Measurements from ENCODE around the gene CRYBA1. TPM values are rescaled to one million over a fixed set of nuclear protein-coding genes. Genes with fewer than 3 reads are reported as not detected.

CRYBA1 gene
- total RNA-seq, 4 donors from 2014 or later = not detected

- 80 to 83% methylated on average over 5 of the region's 5 CpGs for WGBS, 2 donors
- Histone ChIP-seq H3K4me1 (no peaks in the 10 kb centered on the region), H3K36me3 (no peaks in the 10 kb centered on the region), H3K4me3 (replicated peaks in 1 of 3) (no peak overlapping the region), H3K9me3 (no peaks in the 10 kb centered on the region), H3K27me3 (no peaks in the 10 kb centered on the region), H3K27ac (no peak overlapping the region)
- no peak for DNase-seq
- intact Hi-C loops (cut with DNase I) = no loop called here
- TF ChIP-seq POLR2A (IDR thresholded peaks at IDR 0.05) = no peak
- TF ChIP-seq, protein P1, sequence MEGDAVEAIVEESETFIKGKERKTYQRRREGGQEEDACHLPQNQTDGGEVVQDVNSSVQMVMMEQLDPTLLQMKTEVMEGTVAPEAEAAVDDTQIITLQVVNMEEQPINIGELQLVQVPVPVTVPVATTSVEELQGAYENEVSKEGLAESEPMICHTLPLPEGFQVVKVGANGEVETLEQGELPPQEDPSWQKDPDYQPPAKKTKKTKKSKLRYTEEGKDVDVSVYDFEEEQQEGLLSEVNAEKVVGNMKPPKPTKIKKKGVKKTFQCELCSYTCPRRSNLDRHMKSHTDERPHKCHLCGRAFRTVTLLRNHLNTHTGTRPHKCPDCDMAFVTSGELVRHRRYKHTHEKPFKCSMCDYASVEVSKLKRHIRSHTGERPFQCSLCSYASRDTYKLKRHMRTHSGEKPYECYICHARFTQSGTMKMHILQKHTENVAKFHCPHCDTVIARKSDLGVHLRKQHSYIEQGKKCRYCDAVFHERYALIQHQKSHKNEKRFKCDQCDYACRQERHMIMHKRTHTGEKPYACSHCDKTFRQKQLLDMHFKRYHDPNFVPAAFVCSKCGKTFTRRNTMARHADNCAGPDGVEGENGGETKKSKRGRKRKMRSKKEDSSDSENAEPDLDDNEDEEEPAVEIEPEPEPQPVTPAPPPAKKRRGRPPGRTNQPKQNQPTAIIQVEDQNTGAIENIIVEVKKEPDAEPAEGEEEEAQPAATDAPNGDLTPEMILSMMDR (IDR thresholded peaks at IDR 0.05) = no peak
Measured at GRCh38 chr17:29209073-29209472, 37.6 kb upstream of the CRYBA1 start.

- no peak for DNase-seq
- H3K4me3 ChIP-seq (replicated peaks in 1 of 3) = no peak overlapping the region
- H3K27ac ChIP-seq = no peak overlapping the region
- 84 to 90% methylated on average over 2 of the region's 2 CpGs for WGBS, 2 donors
- intact Hi-C loops (cut with DNase I) = no loop called here
- TF ChIP-seq, protein P1 (IDR thresholded peaks at IDR 0.05) = no peak
- no peak for TF ChIP-seq POLR2A (IDR thresholded peaks at IDR 0.05)
- H3K4me1 ChIP-seq = peaks cover 0 to 8% of the 10 kb centered on the region in 2 donors
- H3K9me3 ChIP-seq = no peaks in the 10 kb centered on the region
- H3K27me3 ChIP-seq = no peaks in the 10 kb centered on the region
- no peaks in the 10 kb centered on the region for H3K36me3 ChIP-seq
Measured at GRCh38 chr17:29210879-29211278, 35.8 kb upstream of the CRYBA1 start.

DNA sequence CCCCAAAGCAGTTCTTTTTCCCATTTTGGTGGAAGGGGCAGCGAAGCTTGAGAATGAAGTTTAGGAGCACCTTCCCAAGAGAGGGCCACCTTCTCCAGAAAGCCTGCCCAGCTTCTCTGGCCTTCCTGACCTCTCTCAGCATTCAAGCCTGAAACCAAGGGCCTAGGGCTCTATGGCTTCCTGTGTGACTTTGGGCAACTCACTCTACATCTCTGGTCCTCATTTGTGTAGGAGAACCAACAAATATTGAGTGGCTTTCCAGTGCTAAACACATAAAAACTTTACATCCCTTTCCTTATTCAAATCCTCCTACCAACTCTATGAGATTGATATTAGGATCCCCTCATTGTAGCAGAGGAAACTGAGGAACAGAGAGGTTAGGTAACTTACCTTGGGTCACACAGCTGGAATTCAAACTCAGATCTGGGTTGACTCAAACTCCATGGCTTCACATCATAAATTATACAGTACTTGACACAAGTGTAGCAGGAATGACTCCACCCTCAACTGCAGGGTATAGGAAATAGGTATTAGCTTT lies 34.5 kb upstream of the CRYBA1 start:
- no peaks in the 10 kb centered on the region for H3K27me3 ChIP-seq
- no peak for TF ChIP-seq POLR2A (IDR thresholded peaks at IDR 0.05)
- no peaks in the 10 kb centered on the region for H3K9me3 ChIP-seq
- no peak overlapping the region for H3K27ac ChIP-seq
- H3K4me1 ChIP-seq = peaks cover 0 to 12% of the 10 kb centered on the region in 2 donors
- intact Hi-C loops (cut with DNase I) = no loop called here
- H3K4me3 ChIP-seq (replicated peaks in 1 of 3) = no peak overlapping the region
- 90 to 100% methylated on average over 1 of the region's 1 CpG for WGBS, 2 donors
- H3K36me3 ChIP-seq = no peaks in the 10 kb centered on the region
- no peak for DNase-seq

GRCh38 chr17:29212681-29213121 lies 34.0 kb upstream of the CRYBA1 start:
- TF ChIP-seq, protein P1 (IDR thresholded peaks at IDR 0.05) = no peak
- no peak for TF ChIP-seq POLR2A (IDR thresholded peaks at IDR 0.05)
- Histone ChIP-seq H3K4me1 (peaks cover 0 to 12% of the 10 kb centered on the region in 2 donors), H3K27ac (no peak overlapping the region), H3K4me3 (replicated peaks in 1 of 3) (no peak overlapping the region), H3K9me3 (no peaks in the 10 kb centered on the region), H3K27me3 (no peaks in the 10 kb centered on the region), H3K36me3 (no peaks in the 10 kb centered on the region)
- intact Hi-C loops (cut with DNase I) = no loop called here
- 85 to 92% methylated on average over 5 of the region's 5 CpGs for WGBS, 2 donors
- DNase-seq = no peak

- 83 to 89% methylated on average over 8 of the region's 8 CpGs for WGBS, 2 donors
Measured at GRCh38 chr17:29214215-29215146, 32.2 kb upstream of the CRYBA1 start.

More at GRCh38 chr17:29214215-29215146, 32.2 kb upstream of the CRYBA1 start:
- TF ChIP-seq POLR2A (IDR thresholded peaks at IDR 0.05) = no peak
- TF ChIP-seq, protein P1 (IDR thresholded peaks at IDR 0.05) = no peak
- Histone ChIP-seq H3K36me3 (no peaks in the 10 kb centered on the region), H3K9me3 (no peaks in the 10 kb centered on the region), H3K4me1 (peaks cover 0 to 16% of the 10 kb centered on the region in 2 donors), H3K27me3 (no peaks in the 10 kb centered on the region), H3K27ac (no peak overlapping the region), H3K4me3 (replicated peaks in 1 of 3) (no peak overlapping the region)
- intact Hi-C loops (cut with DNase I) = loop anchor here (5.0 kb wide), 1 partner anchor 67 kb away; no protein-coding TSS in a partner anchor
- DNase-seq = no peak
